Endodermal cell (in vitro differentiated cells): ENCODE measurements around the gene PRKACG. TPM values are rescaled to one million over a fixed set of nuclear protein-coding genes. Genes with fewer than 3 reads are reported as not detected.
"Not testable (repeated sequence)": the region's sequence is repeated elsewhere in the genome, so short reads cannot be mapped to it uniquely, and the experiment has no call there.

Experiments used
- DNase-seq: peaks from one replicate; pipeline ENCODE4 v3.0.0-alpha.2; 2017
- H3K27ac ChIP-seq: 2 replicates; pipeline ENCODE4 v1.5.1; 2013; ENCODE audit warnings: mild to moderate bottlenecking, low read depth, low read length, moderate library complexity
- H3K27me3 ChIP-seq: 2 replicates; pipeline ENCODE4 v1.6.1; 2013; ENCODE audit warnings: mild to moderate bottlenecking, low read length, moderate library complexity; ENCODE audit not compliant: insufficient read depth, control insufficient read depth, poor library complexity, severe bottlenecking
- H3K36me3 ChIP-seq: 2 replicates; pipeline ENCODE4 v1.7.0; 2013; ENCODE audit warnings: mild to moderate bottlenecking, low read length, moderate library complexity; ENCODE audit not compliant: control insufficient read depth, insufficient read depth
- H3K4me1 ChIP-seq: one replicate; pipeline ENCODE4 v1.7.0; 2013; ENCODE audit warnings: low read length; ENCODE audit not compliant: control insufficient read depth, insufficient read depth
- H3K4me3 ChIP-seq: 2 replicates; pipeline ENCODE4 v1.5.1; 2013; ENCODE audit warnings: mild to moderate bottlenecking, low read length, moderate library complexity
- H3K9ac ChIP-seq: 2 replicates; pipeline ENCODE4 v1.6.1; 2013; ENCODE audit warnings: mild to moderate bottlenecking, low read length, moderate library complexity; ENCODE audit not compliant: poor library complexity, severe bottlenecking; ENCODE audit errors: extremely low read depth
- H3K9me3 ChIP-seq: 2 replicates; pipeline ENCODE4 v1.6.1; 2013; ENCODE audit warnings: mild to moderate bottlenecking, low read length, moderate library complexity; ENCODE audit not compliant: control insufficient read depth
- H3K27ac Mint-ChIP-seq: 2 replicates; pipeline ENCODE4 v1.8.0; 2020; ENCODE audit warnings: mixed read lengths
- H3K27me3 Mint-ChIP-seq: 2 replicates; pipeline ENCODE4 v1.8.0; 2021; ENCODE audit warnings: mild to moderate bottlenecking, mixed read lengths; ENCODE audit not compliant: insufficient read depth
- H3K36me3 Mint-ChIP-seq: 2 replicates; pipeline ENCODE4 v1.8.0; 2020; ENCODE audit warnings: low read depth, mixed read lengths
- H3K4me1 Mint-ChIP-seq: 2 replicates; pipeline ENCODE4 v1.8.0; 2020; ENCODE audit warnings: mixed read lengths
- H3K4me3 Mint-ChIP-seq: 2 replicates; pipeline ENCODE4 v1.8.0; 2020; ENCODE audit warnings: mild to moderate bottlenecking, moderate library complexity, mixed read lengths
- H3K9me3 Mint-ChIP-seq: 2 replicates; pipeline ENCODE4 v1.8.0; 2020; ENCODE audit warnings: mild to moderate bottlenecking, mixed read lengths
- WGBS, 2 experiments: methylation state at CpG; one replicate each; pipeline versions ENCODE4 v1.1.5 to v1.1.7; 2013; ENCODE audit warnings: missing lambda C conversion rate in 2 of 2, mixed read lengths in 1 of 2; ENCODE audit not compliant: insufficient coverage in 1 of 2, insufficient read length in 1 of 2; 5-methylcytosine and 5-hydroxymethylcytosine counted together
- total RNA-seq, 2 donors: library from RNA; stranded (reverse); fragmentation: NEBNext Ultra II Directional in 1 of 2; extraction: Animal tissue kit (Norgen Biotek cat#: 25700) in 1 of 2; gene quantifications; 2 replicates in 1 of 2; 3 replicates in 1 of 2; pipeline ENCODE4 v1.2.1, GENCODE V29; 2021
- TF ChIP-seq, protein P1 (sequence below): fragments of 200-600 bp; sonication (generic); conservative IDR thresholded peaks from 2 replicates; pipeline ENCODE4 v1.5.0; 2021; ENCODE audit warnings: antibody characterized with exemption, mild to moderate bottlenecking

The PRKACG gene
- total RNA-seq, 2 donors from 2014 or later, result not detected

DNA sequence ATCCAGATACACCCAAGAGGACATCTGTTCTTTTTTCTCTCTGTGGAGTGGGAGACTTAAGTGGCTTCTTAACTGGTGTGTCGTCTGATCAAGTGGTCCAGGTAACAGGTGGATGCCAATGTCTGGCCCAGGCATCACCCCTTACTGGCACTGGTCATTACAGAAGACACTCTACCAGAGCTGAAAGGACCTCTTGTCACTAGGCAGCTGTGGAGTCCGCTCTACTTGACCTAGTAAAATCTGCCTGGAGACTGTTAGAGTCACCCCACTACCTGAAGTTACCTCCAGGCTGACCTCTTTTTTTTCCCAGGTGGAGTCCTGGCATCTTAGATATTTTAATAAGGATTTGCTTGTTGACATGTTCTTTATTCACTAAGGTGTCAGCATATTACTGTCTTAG, 44.2 kb upstream of the PRKACG start:
- H3K9me3 Mint-ChIP-seq, result no peaks in the 10 kb centered on the region
- Histone ChIP-seq H3K9me3 (no peaks in the 10 kb centered on the region), H3K27me3 (no peaks in the 10 kb centered on the region), H3K4me3 (no peak overlapping the region), H3K9ac (no peak overlapping the region), H3K36me3 (peaks cover 35% of the 10 kb centered on the region), H3K4me1 (no peaks in the 10 kb centered on the region), H3K27ac (no peak overlapping the region)
- no peak overlapping the region for H3K27ac Mint-ChIP-seq
- peaks cover 6% of the 10 kb centered on the region for H3K4me1 Mint-ChIP-seq
- TF ChIP-seq, protein P1, sequence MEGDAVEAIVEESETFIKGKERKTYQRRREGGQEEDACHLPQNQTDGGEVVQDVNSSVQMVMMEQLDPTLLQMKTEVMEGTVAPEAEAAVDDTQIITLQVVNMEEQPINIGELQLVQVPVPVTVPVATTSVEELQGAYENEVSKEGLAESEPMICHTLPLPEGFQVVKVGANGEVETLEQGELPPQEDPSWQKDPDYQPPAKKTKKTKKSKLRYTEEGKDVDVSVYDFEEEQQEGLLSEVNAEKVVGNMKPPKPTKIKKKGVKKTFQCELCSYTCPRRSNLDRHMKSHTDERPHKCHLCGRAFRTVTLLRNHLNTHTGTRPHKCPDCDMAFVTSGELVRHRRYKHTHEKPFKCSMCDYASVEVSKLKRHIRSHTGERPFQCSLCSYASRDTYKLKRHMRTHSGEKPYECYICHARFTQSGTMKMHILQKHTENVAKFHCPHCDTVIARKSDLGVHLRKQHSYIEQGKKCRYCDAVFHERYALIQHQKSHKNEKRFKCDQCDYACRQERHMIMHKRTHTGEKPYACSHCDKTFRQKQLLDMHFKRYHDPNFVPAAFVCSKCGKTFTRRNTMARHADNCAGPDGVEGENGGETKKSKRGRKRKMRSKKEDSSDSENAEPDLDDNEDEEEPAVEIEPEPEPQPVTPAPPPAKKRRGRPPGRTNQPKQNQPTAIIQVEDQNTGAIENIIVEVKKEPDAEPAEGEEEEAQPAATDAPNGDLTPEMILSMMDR, result no peak
- DNase-seq, result no peak
- no peaks in the 10 kb centered on the region for H3K27me3 Mint-ChIP-seq
- peaks cover 46% of the 10 kb centered on the region for H3K36me3 Mint-ChIP-seq
- 92 to 100% methylated on average over 2 of the region's 2 CpGs for WGBS, 2 experiments
- no peak overlapping the region for H3K4me3 Mint-ChIP-seq

DNA sequence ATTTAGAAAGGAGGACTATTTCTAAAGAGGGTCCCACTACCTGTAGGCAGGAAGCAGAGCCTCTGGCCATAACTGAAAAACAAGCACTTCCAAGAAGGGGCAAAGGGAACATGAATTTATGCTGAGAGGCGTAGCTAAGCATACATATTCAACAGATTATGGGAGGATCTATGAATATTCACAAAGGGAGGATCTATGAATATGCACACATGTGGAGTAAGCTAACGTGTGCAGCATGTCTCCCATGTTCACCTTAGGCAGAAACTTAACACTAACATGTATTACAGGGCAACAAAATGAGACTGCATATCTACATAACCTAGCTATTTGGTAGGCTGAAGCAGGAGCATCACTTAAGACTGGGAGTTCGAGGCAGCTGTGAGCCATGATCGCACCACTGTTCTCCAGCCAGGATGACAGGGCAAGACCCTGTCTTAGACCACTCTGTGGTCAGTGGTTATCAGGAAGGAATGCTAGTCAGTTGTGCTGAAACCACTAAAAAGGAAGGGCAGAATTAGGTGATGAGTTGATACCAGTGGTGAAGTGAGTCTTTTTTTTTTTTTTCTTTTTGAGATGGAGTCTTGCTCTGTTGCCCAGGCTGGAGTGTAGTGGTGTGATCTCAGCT, 42.4 kb upstream of the PRKACG start:
- Mint-ChIP-seq H3K27ac (no peak overlapping the region), H3K4me3 (no peak overlapping the region), H3K36me3 (peaks cover 38% of the 10 kb centered on the region), H3K4me1 (peaks cover 6% of the 10 kb centered on the region), H3K27me3 (no peaks in the 10 kb centered on the region), H3K9me3 (no peaks in the 10 kb centered on the region)
- no peak overlapping the region for H3K27ac ChIP-seq
- no peaks in the 10 kb centered on the region for H3K4me1 ChIP-seq
- peaks cover 35% of the 10 kb centered on the region for H3K36me3 ChIP-seq
- DNase-seq, result no peak
- WGBS, 2 experiments, result 94 to 96% methylated on average over 3 to 4 of the region's 4 CpGs
- no peak overlapping the region for H3K9ac ChIP-seq
- TF ChIP-seq, protein P1, result no peak
- no peak overlapping the region for H3K4me3 ChIP-seq
- no peaks in the 10 kb centered on the region for H3K9me3 ChIP-seq
- no peaks in the 10 kb centered on the region for H3K27me3 ChIP-seq

DNA sequence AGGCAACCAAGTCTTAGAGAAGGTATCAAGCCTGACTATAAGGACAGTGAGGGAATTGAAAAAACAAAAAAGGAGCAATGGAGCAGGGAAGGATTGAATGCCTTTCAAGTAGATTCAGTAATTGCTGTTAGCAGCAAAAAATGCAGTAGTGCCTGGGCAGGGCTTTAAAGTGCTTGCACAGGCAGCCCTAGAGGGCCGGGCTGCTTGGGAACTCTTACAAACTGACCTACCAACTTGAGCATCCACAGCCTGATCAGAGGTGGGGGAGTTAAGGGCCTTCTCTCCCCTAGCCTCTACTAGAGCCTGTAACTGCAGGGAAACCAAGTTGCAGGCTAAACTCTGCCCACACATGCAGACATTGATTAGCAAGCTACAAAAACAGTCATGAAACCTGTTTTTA, 41.1 kb upstream of the PRKACG start:
- H3K9ac ChIP-seq, result no peak overlapping the region
- no peak overlapping the region for H3K4me3 ChIP-seq
- 83 to 100% methylated on average over 1 of the region's 1 CpG for WGBS, 2 experiments
- H3K36me3 ChIP-seq, result peaks cover 33% of the 10 kb centered on the region
- Mint-ChIP-seq H3K27ac (no peak overlapping the region), H3K27me3 (no peaks in the 10 kb centered on the region), H3K4me3 (no peak overlapping the region), H3K9me3 (no peaks in the 10 kb centered on the region), H3K36me3 (peaks cover 35% of the 10 kb centered on the region), H3K4me1 (no peaks in the 10 kb centered on the region)
- TF ChIP-seq, protein P1, result no peak
- H3K27ac ChIP-seq, result no peak overlapping the region
- H3K4me1 ChIP-seq, result no peaks in the 10 kb centered on the region
- H3K9me3 ChIP-seq, result no peaks in the 10 kb centered on the region
- DNase-seq, result no peak
- no peaks in the 10 kb centered on the region for H3K27me3 ChIP-seq

DNA sequence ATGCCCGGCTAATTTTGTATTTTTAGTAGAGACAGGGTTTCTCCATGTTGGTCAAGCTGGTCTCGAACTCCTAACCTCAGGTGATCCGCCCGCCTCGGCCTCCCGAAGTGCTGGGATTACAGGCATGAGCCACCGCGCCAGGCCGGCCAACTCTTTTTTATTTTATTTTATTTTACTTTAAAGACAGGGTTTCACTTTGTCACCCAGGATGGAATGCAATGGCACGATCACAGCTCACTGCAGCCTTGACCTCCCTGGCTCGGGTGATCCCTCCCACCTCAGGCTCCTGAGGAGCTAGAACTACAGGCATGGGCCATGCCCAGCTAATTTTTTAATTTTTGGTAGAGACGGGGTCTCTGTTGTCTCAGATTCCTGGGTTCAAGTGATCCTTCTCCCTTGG, 37.0 kb upstream of the PRKACG start:
- not testable (repeated sequence) for H3K4me3 Mint-ChIP-seq, H3K27me3 Mint-ChIP-seq, H3K9ac ChIP-seq, H3K4me1 Mint-ChIP-seq, H3K27ac ChIP-seq, H3K27me3 ChIP-seq, H3K27ac Mint-ChIP-seq, H3K9me3 Mint-ChIP-seq, H3K4me1 ChIP-seq, DNase-seq, H3K9me3 ChIP-seq, H3K4me3 ChIP-seq
- peaks cover 28% of the 10 kb centered on the region for H3K36me3 Mint-ChIP-seq
- WGBS, 2 experiments, result 77 to 97% methylated on average over 4 to 12 of the region's 12 CpGs
- H3K36me3 ChIP-seq, result peaks cover 44% of the 10 kb centered on the region
